Inferior parietal cortex (tissue), 1 donor: ENCODE results near the gene C11orf24.
A peak's percentile ranks its signal among the peaks of the same experiment; 100 is the strongest.

Experiments used
- DNase-seq: peaks from one replicate; pipeline ENCODE4 v3.0.0-alpha.2; 2016; ENCODE audit errors: extremely low spot score

Gene C11orf24

GRCh38 chr11:68270196-68271022 lies 1.4 kb downstream of the C11orf24 start:
- DNase-seq = no peak

- no peak for DNase-seq
Observed at GRCh38 chr11:68269414-68270081, 2.2 kb downstream of the C11orf24 start.

- DNase-seq = no peak
Observed at GRCh38 chr11:68267881-68268240, 3.9 kb downstream of the C11orf24 start.

GRCh38 chr11:68266936-68267880 lies 4.6 kb downstream of the C11orf24 start:
- no peak for DNase-seq

- no peak for DNase-seq
Observed at GRCh38 chr11:68266121-68266891, 5.5 kb downstream of the C11orf24 start.

GRCh38 chr11:68264741-68265540 lies 6.8 kb downstream of the C11orf24 start:
- no peak for DNase-seq

GRCh38 chr11:68264244-68264643 lies 7.5 kb downstream of the C11orf24 start:
- DNase-seq = no peak

GRCh38 chr11:68263444-68264035 lies 8.2 kb downstream of the C11orf24 start:
- no peak for DNase-seq

- DNase-seq = no peak
Observed at GRCh38 chr11:68262544-68262827, 9.3 kb downstream of the C11orf24 start.

GRCh38 chr11:68261749-68262543 lies 9.8 kb downstream of the C11orf24 start:
- no peak for DNase-seq

GRCh38 chr11:68261006-68261405 lies 10.8 kb downstream of the C11orf24 start:
- no peak for DNase-seq

GRCh38 chr11:68260484-68260883 lies 11.3 kb downstream of the C11orf24 start:
- DNase-seq = no peak

GRCh38 chr11:68259122-68259959 lies 12.4 kb downstream of the C11orf24 start:
- no peak for DNase-seq

GRCh38 chr11:68258363-68258765 lies 13.4 kb downstream of the C11orf24 start:
- no peak for DNase-seq

GRCh38 chr11:68257477-68258362 lies 14.1 kb downstream of the C11orf24 start:
- DNase-seq = peak; percentile 95

GRCh38 chr11:68256331-68256741 lies 15.4 kb downstream of the C11orf24 start:
- no peak for DNase-seq

GRCh38 chr11:68255526-68255925 lies 16.2 kb downstream of the C11orf24 start:
- no peak for DNase-seq

GRCh38 chr11:68254421-68254820 lies 17.4 kb downstream of the C11orf24 start:
- no peak for DNase-seq
